ENCODE results near the gene ZKSCAN5. TPM values are rescaled to one million over a fixed set of nuclear protein-coding genes. Genes with fewer than 3 reads are reported as not detected.

ZKSCAN5 gene
- total and polyA plus RNA-seq, 2 donors (not counting 1 experiment from before 2014, with no cell fraction given): 9.6 to 17.5 TPM

DNA sequence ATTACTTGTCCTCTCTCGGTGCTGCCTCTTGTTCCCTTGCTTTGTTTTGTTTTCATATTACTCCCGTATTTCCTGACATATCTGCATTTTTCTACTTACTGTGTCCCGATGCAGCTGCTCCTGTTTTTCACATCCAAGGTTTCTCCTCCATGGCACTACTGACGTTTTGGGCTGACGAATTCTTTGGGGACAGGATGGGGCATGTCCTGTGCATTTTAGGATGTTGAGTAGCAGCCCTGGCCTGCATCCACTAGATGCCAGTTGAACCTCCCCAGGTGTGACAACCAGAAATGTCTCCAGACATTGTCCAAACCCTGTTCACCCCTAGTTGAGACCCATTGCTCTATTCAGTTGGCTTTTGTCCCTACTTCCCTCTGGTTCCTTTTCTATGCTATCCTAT lies 19.4 kb upstream of the ZKSCAN5 start:
- H4K20me1 ChIP-seq (ENCODE audit: control insufficient read depth, extremely low read depth, insufficient read depth, low read length): no peaks in the 10 kb centered on the region
- no peak overlapping the region for H3K27ac ChIP-seq (ENCODE audit: insufficient read depth, low read length)
- no peaks in the 10 kb centered on the region for H3K27me3 ChIP-seq (ENCODE audit: control insufficient read depth, insufficient read depth, low read length)
- no peak overlapping the region for H3K4me2 ChIP-seq (ENCODE audit: extremely low read depth, insufficient read depth, low read length)
- H3K9ac ChIP-seq (ENCODE audit: insufficient read depth, low read length): no peak overlapping the region
- peaks cover 1% of the 10 kb centered on the region for H3K36me3 ChIP-seq (ENCODE audit: control insufficient read depth, insufficient read depth, low read length)
- TF ChIP-seq, protein P1, sequence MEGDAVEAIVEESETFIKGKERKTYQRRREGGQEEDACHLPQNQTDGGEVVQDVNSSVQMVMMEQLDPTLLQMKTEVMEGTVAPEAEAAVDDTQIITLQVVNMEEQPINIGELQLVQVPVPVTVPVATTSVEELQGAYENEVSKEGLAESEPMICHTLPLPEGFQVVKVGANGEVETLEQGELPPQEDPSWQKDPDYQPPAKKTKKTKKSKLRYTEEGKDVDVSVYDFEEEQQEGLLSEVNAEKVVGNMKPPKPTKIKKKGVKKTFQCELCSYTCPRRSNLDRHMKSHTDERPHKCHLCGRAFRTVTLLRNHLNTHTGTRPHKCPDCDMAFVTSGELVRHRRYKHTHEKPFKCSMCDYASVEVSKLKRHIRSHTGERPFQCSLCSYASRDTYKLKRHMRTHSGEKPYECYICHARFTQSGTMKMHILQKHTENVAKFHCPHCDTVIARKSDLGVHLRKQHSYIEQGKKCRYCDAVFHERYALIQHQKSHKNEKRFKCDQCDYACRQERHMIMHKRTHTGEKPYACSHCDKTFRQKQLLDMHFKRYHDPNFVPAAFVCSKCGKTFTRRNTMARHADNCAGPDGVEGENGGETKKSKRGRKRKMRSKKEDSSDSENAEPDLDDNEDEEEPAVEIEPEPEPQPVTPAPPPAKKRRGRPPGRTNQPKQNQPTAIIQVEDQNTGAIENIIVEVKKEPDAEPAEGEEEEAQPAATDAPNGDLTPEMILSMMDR (conservative IDR thresholded peaks at IDR 0.05 in 1 of 2, IDR thresholded peaks at IDR 0.05 in 1 of 2; ENCODE audit: low read depth in 1 of 2, low read length in 2 of 2): no peak
- TF ChIP-seq EZH2 (IDR thresholded peaks at IDR 0.05; ENCODE audit: low read length, missing control alignments): no peak
- H3K79me2 ChIP-seq (ENCODE audit: control insufficient read depth, insufficient read depth, low read length): no peaks in the 10 kb centered on the region
- H3K4me3 ChIP-seq (replicated peaks in 1 of 4; ENCODE audit: control extremely low read depth in 1 of 4, insufficient read depth in 1 of 4, low read depth in 3 of 4, low read length in 4 of 4): no peak overlapping the region
- no peak for DNase-seq (ENCODE audit: low read depth in 2 of 2)
- H3K4me1 ChIP-seq (ENCODE audit: control insufficient read depth, extremely low read depth, insufficient read depth, low read length): no peaks in the 10 kb centered on the region
- no peaks in the 10 kb centered on the region for H3K9me3 ChIP-seq (ENCODE audit: control insufficient read depth, insufficient read depth, low read depth, low read length)
- no peak overlapping the region for H2AFZ ChIP-seq (ENCODE audit: low read length)

DNA sequence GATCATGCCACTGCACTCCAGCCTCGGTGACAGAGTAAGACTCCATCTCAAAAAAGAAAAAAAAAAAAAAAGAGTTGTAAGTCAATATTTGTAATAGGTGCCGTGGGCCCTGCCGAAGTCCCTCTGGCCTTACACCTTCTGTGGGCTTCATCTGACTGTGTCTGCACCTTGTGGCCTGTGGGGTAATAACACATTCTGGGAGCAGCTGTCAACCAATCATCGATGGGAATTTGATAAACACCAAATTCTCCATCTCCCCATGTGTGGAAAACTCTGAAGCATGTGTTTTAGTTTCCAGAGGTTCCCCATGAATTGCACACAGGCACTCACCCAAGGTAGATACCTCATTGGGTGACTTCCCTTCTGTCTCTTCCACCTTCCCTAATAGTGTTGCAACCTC lies 15.2 kb upstream of the ZKSCAN5 start:
- Histone ChIP-seq H4K20me1 (ENCODE audit: control insufficient read depth, extremely low read depth, insufficient read depth, low read length) (no peaks in the 10 kb centered on the region), H3K27ac (ENCODE audit: insufficient read depth, low read length) (no peak overlapping the region), H3K36me3 (ENCODE audit: control insufficient read depth, insufficient read depth, low read length) (peaks cover 11% of the 10 kb centered on the region), H3K4me2 (ENCODE audit: extremely low read depth, insufficient read depth, low read length) (no peak overlapping the region), H3K4me3 (replicated peaks in 1 of 4; ENCODE audit: control extremely low read depth in 1 of 4, insufficient read depth in 1 of 4, low read depth in 3 of 4, low read length in 4 of 4) (no peak overlapping the region), H3K79me2 (ENCODE audit: control insufficient read depth, insufficient read depth, low read length) (no peaks in the 10 kb centered on the region), H2AFZ (ENCODE audit: low read length) (no peak overlapping the region), H3K27me3 (ENCODE audit: control insufficient read depth, insufficient read depth, low read length) (no peaks in the 10 kb centered on the region), H3K9ac (ENCODE audit: insufficient read depth, low read length) (no peak overlapping the region), H3K4me1 (ENCODE audit: control insufficient read depth, extremely low read depth, insufficient read depth, low read length) (no peaks in the 10 kb centered on the region), H3K9me3 (ENCODE audit: control insufficient read depth, insufficient read depth, low read depth, low read length) (peaks cover 4% of the 10 kb centered on the region)
- DNase-seq (ENCODE audit: low read depth in 2 of 2): no peak
- TF ChIP-seq, protein P1 (conservative IDR thresholded peaks at IDR 0.05 in 1 of 2, IDR thresholded peaks at IDR 0.05 in 1 of 2; ENCODE audit: low read depth in 1 of 2, low read length in 2 of 2): no peak
- TF ChIP-seq EZH2 (IDR thresholded peaks at IDR 0.05; ENCODE audit: low read length, missing control alignments): no peak

DNA sequence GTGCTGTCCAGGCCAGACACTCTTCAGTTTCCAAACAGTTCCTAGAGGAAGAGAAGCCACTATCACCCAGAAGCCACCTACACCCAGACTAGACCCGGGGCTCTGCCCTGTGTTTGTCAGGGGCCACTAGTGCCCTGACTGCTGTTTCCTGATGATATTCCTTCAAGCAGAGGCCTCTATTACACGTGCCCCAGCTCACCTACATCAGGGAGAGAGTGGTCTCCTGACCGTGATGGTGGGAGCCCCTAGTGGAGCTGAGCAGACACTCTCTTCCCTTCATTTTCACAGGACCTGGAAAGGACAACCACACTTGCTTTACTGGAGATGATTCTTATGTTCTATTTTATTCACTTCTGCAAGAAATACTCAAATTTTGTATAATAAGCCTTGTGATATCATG lies 13.6 kb upstream of the ZKSCAN5 start:
- H3K79me2 ChIP-seq (ENCODE audit: control insufficient read depth, insufficient read depth, low read length): no peaks in the 10 kb centered on the region
- H3K27me3 ChIP-seq (ENCODE audit: control insufficient read depth, insufficient read depth, low read length): no peaks in the 10 kb centered on the region
- H3K9ac ChIP-seq (ENCODE audit: insufficient read depth, low read length): no peak overlapping the region
- no peak for DNase-seq (ENCODE audit: low read depth in 2 of 2)
- peaks cover 5% of the 10 kb centered on the region for H3K9me3 ChIP-seq (ENCODE audit: control insufficient read depth, insufficient read depth, low read depth, low read length)
- H3K36me3 ChIP-seq (ENCODE audit: control insufficient read depth, insufficient read depth, low read length): peaks cover 12% of the 10 kb centered on the region
- TF ChIP-seq EZH2 (IDR thresholded peaks at IDR 0.05; ENCODE audit: low read length, missing control alignments): no peak
- TF ChIP-seq, protein P1 (conservative IDR thresholded peaks at IDR 0.05 in 1 of 2, IDR thresholded peaks at IDR 0.05 in 1 of 2; ENCODE audit: low read depth in 1 of 2, low read length in 2 of 2): no peak
- no peak overlapping the region for H3K27ac ChIP-seq (ENCODE audit: insufficient read depth, low read length)
- no peaks in the 10 kb centered on the region for H4K20me1 ChIP-seq (ENCODE audit: control insufficient read depth, extremely low read depth, insufficient read depth, low read length)
- no peak overlapping the region for H3K4me2 ChIP-seq (ENCODE audit: extremely low read depth, insufficient read depth, low read length)
- no peak overlapping the region for H3K4me3 ChIP-seq (replicated peaks in 1 of 4; ENCODE audit: control extremely low read depth in 1 of 4, insufficient read depth in 1 of 4, low read depth in 3 of 4, low read length in 4 of 4)
- no peaks in the 10 kb centered on the region for H3K4me1 ChIP-seq (ENCODE audit: control insufficient read depth, extremely low read depth, insufficient read depth, low read length)
- no peak overlapping the region for H2AFZ ChIP-seq (ENCODE audit: low read length)
